HG03354 (cell line): ENCODE measurements around the gene SRSF2.

Source experiments
- ATAC-seq: cut with Tn5 transposase; IDR thresholded peaks from one replicate; pipeline ENCODE4 v1.9.1; 2021; ENCODE audit warnings: mild to moderate bottlenecking; ENCODE audit not compliant: unreplicated experiment, poor library complexity, severe bottlenecking

Gene SRSF2

GRCh38 chr17:76687298-76688164 lies 49.6 kb downstream of the SRSF2 start:
- no peak for ATAC-seq

DNA sequence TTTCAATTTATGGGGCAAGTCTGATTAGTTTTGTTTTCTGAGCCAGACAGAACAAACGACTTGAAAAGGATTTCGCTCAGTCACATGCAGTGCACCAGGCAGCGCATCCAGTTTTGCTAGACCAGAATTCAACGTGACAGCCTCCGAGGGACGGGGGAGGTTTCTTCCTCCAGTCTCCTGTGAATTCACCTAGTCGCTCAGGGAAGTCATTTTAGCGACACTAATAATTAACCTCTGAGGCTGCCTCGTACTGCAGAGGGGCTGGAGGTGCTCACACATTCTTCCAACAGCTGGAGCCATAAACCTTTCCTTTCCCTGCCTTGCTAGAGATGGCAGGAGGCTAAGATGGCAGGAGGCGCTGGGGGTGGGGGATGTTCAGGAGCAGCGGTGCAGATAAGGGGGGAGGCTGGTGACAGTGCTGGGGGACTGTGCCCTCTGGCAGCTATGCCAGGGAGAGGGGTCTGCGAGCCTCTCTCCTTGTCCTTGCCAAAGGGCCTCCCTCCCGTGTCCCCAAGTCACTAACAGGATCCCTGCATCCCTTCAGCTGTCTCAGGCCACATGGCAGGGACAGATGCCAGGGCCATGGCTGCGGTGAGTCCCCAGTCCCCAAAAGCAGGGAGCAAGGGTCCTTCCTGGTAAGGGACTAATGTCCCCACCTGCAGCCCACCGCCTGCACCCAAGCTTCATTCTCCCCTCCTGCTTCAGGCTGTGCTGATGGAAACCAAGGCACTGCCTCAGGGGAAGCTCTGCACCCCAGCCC lies 50.4 kb downstream of the SRSF2 start:
- ATAC-seq: no peak

- no peak for ATAC-seq
These were observed 51.3 kb downstream of the SRSF2 start for GRCh38 chr17:76685846-76686245.

DNA sequence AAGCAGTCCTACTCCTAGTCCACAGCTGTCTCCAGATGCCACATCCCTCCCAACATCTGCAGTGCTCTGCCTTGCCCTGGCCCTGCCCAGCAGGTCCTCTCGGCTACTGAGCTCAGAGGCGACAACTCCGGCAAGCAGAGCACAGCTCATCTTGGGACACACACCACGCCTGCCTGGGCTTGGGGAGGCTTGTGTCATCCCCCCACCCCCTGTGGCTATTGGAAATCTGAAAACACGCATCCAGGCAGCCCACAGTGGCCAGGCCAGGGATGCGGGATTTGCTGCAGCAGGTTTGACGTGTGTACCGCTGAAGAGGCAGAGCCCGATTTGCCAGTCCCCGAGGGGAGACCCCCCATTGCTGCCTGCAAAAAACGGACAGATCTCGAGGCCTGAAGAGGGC lies 51.8 kb downstream of the SRSF2 start:
- ATAC-seq: no peak

GRCh38 chr17:76684756-76685155 lies 52.4 kb downstream of the SRSF2 start:
- no peak for ATAC-seq
